KOPT-K1 (cell line): ENCODE measurements around the gene PLOD2.

Experiments used
- H3K27ac ChIP-seq: fragments of 200-600 bp; sonication (generic); 2 replicates; pipeline ENCODE4 v1.5.1; 2016; ENCODE audit warnings: antibody characterized with exemption, mild to moderate bottlenecking, low read depth, low read length; ENCODE audit not compliant: poor library complexity, severe bottlenecking
- H3K36me3 ChIP-seq: fragments of 200-600 bp; sonication (generic); 2 replicates; pipeline ENCODE4 v1.5.1; 2017; ENCODE audit warnings: antibody characterized with exemption, mild to moderate bottlenecking, low read length, moderate library complexity; ENCODE audit not compliant: insufficient read depth
- H3K9me3 ChIP-seq: fragments of 200-600 bp; sonication (generic); 2 replicates; pipeline ENCODE4 v1.5.1; 2017; ENCODE audit warnings: antibody characterized with exemption, low read length, mild to moderate bottlenecking; ENCODE audit not compliant: insufficient read depth, poor library complexity, severe bottlenecking

The PLOD2 gene

GRCh38 chr3:146160964-146161662 is at the start of gene PLOD2:
TSS of gene PLOD2 (minus strand) at chr3:146161184. CDS start at chr3:146160989, 195 bp downstream.
- H3K9me3 ChIP-seq: no peaks in the 10 kb centered on the region
- H3K36me3 ChIP-seq: no peaks in the 10 kb centered on the region
- H3K27ac ChIP-seq: no peak within 1 kb of the TSS

DNA sequence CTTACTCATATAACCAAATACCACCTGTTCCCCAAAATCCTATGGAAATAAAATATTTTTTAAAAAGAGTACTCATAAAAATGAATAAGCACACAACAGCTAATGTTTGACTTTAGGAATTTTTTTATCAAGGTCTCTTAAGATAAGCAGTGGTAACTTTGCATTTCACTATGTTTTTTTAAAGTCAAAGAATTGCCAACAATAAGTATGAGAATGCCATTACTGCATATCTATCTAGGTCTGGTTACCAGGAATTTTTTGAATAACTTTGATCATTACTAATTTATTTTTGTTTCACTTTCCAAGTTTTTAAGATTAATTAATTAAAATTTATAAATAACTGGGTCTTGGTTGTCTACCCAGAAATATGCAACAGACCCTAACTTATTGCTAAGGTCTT is 48.4 kb upstream of the PLOD2 start:
- H3K27ac ChIP-seq: no peak overlapping the region
- no peaks in the 10 kb centered on the region for H3K9me3 ChIP-seq
- H3K36me3 ChIP-seq: no peaks in the 10 kb centered on the region

DNA sequence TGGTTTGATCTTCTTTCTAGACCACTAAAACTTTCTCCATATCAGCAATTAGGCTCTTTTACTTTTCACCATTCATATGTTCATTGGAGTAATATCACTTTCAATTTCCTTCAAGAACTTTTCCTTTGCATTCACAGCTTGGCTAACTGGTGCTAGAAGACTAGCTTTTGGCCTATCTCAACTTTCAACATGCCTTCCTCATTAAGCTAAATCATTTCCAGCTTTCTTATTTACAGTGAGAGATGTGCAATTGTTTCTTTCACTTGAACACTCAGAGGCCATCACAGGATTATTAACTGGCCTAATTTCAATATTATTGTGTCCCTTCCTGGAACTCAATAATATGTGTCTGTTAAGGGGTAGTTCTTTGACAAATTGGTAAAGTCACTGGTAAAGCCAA is 42.8 kb upstream of the PLOD2 start:
- Histone ChIP-seq H3K9me3 (no peaks in the 10 kb centered on the region), H3K36me3 (no peaks in the 10 kb centered on the region), H3K27ac (no peak overlapping the region)

GRCh38 chr3:146200461-146201220 is 39.7 kb upstream of the PLOD2 start:
- Histone ChIP-seq H3K27ac (no peak overlapping the region), H3K9me3 (no peaks in the 10 kb centered on the region), H3K36me3 (no peaks in the 10 kb centered on the region)

GRCh38 chr3:146199762-146200161 is 38.8 kb upstream of the PLOD2 start:
- H3K36me3 ChIP-seq: no peaks in the 10 kb centered on the region
- no peak overlapping the region for H3K27ac ChIP-seq
- H3K9me3 ChIP-seq: no peaks in the 10 kb centered on the region

DNA sequence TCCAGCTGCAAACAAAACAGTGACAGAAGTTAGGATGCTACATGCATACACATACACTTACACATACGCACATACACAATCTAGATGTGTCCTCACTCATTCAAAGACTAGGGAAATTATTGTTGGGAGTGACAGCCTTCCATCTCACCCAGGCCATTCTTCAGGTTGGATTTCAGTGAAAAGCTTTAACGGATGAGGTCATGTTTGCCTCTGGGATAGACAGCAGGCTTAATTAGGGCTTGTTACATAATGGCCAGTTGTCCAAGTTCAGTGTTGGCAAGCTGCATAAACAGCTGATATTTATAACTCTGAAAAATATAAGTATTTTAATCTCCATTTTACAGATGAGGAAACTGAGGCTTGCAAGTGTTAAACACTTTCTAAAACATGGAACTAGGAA is 35.8 kb upstream of the PLOD2 start:
- Histone ChIP-seq H3K36me3 (no peaks in the 10 kb centered on the region), H3K9me3 (no peaks in the 10 kb centered on the region), H3K27ac (no peak overlapping the region)

DNA sequence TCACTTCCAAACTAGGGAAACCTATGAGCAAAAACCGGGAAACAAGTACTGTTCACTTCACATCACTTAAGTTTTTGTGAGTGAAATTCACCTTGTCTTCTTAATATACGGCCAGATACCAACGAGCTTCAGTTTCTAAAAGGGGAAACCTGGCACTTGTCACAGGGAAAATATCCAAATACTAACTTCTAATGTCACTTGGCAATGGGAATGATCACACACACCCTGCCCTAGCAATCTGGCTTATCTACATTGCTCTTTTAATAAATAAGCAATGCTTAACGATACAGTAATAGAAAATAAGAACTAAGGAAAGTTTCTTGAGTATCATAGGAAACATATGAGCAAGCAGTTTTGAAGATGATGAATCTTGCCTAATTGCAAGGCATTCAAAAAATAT is 34.6 kb upstream of the PLOD2 start:
- no peaks in the 10 kb centered on the region for H3K9me3 ChIP-seq
- no peaks in the 10 kb centered on the region for H3K36me3 ChIP-seq
- H3K27ac ChIP-seq: no peak overlapping the region

GRCh38 chr3:146195030-146195429 is 34.0 kb upstream of the PLOD2 start:
- H3K27ac ChIP-seq: no peak overlapping the region

GRCh38 chr3:146191051-146191450 is 30.1 kb upstream of the PLOD2 start:
- no peaks in the 10 kb centered on the region for H3K36me3 ChIP-seq
- H3K9me3 ChIP-seq: no peaks in the 10 kb centered on the region
- H3K27ac ChIP-seq: no peak overlapping the region

More at GRCh38 chr3:146195030-146195429, 34.0 kb upstream of the PLOD2 start:
- no peaks in the 10 kb centered on the region for H3K36me3 ChIP-seq
- H3K9me3 ChIP-seq: no peaks in the 10 kb centered on the region

DNA sequence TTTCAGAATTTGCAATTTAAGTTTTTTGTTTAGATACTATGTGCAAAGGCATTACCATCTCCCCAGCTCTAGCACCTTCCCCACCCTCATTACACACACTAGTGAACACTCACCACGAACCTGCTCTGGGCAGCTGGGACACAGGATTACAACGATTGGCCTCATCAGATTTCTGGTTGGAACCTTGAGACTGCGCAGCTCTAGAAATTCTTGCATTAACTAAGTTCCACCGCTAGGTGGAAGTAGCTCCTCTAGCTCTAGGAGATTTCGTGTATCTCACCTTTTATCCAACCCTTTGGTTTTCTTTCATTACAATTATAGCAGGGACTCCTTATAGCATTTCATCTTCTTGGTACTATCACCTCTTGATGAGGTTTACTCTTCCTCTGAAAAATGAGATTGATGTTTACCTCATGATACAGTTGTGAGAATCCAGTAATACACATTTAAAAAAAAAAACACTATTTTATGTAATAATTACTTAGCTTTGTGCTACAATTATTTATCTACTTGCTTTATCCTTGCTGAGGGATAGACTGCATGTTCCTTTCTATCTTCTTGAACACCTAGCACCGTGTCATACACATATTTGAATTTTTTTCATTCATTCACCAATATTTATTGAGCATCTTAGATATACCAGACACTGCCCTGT is 28.7 kb upstream of the PLOD2 start:
- H3K27ac ChIP-seq: no peak overlapping the region
- H3K9me3 ChIP-seq: no peaks in the 10 kb centered on the region
- H3K36me3 ChIP-seq: no peaks in the 10 kb centered on the region

- Histone ChIP-seq H3K27ac (no peak overlapping the region), H3K36me3 (no peaks in the 10 kb centered on the region), H3K9me3 (no peaks in the 10 kb centered on the region)
Measured at GRCh38 chr3:146187334-146187950, 26.5 kb upstream of the PLOD2 start.

DNA sequence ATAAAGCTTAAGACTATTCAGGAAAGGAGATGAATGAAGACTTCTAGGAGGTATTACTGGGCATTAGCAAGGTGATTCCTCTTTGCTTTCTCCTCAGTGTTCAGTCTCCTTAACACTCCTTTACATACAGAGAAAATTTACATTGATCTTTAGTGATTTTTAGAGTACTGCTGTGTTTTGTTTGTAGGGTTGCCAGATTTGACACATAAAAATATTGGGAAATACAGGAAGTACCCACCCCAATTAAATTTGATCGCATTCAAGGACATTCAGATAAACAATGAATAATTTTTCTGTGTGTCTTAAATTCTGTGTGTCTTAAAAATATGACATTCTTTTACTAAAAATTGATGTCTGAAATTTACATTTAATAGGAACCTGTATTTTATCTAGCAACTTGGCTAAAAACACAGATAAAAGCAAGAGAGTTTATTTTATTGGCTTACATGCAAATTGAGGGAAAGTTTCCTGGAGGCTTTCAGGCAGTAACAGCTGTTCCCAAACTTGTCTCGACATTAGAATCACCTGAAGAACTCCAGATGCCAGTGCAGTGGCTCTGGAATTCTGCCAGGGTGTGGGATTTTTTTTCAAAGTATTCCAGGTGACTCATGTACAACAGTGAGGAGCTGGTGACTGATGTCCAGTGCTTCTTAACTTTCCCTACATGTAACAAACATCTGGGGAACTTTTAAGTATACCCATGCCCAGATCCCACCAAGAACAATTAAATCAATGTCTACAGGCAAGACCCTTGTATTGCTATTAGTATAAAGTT is 23.4 kb upstream of the PLOD2 start:
- no peak overlapping the region for H3K27ac ChIP-seq
- no peaks in the 10 kb centered on the region for H3K36me3 ChIP-seq
- no peaks in the 10 kb centered on the region for H3K9me3 ChIP-seq

DNA sequence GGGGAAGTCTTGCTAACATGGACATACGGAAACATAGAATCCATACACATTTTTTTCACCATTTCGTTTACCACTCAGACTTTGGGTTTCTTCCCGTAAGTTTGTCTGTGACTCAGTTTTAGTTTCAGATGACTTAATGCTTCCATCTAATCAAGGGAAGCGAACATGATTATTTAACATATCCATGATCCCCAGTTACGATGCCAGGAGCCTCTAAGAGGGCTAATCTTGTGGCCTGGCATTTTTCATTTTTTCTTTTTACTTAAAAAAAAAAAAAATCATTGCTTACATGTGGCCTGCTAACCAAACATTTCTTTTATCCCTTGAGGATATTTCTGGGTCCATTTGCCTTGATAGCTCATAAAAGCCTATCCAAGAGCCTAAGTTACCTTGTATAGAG is 20.2 kb upstream of the PLOD2 start:
- H3K9me3 ChIP-seq: no peaks in the 10 kb centered on the region
- no peak overlapping the region for H3K27ac ChIP-seq
- no peaks in the 10 kb centered on the region for H3K36me3 ChIP-seq

DNA sequence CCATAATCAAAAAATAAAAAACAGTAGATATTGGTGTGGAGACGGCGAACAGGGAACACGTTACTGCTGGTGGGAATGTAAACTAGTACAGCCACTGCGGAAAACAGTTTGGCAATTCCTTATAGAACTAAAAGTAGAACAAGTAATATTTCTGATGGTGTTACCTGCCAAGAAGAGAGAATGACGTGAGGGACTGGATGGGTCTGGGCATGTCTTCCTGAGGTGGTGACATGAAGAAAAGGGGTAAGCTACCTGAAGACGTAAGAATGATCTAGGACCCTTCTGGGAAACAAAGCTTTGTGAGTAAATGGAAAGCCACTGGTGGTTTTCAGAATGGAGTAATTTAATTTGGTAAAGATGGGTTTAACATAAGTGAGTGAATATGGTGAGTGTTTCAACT is 19.4 kb upstream of the PLOD2 start:
- no peaks in the 10 kb centered on the region for H3K9me3 ChIP-seq
- H3K36me3 ChIP-seq: no peaks in the 10 kb centered on the region
- no peak overlapping the region for H3K27ac ChIP-seq
